ENCODE measurements around the gene HDAC3.

GRCh38 chr5:141674747-141675146 is 38.1 kb upstream of the HDAC3 start:
- TF ChIP-seq GATA3 (IDR thresholded peaks at IDR 0.05; ENCODE audit: low read depth, low read length), result no peak
- TF ChIP-seq GATA2 (IDR thresholded peaks at IDR 0.05; ENCODE audit: low read depth, low read length), result no peak

All from SH-SY5Y (cell line).